ENCODE results near the gene LRRC23. TPM values are rescaled to one million over a fixed set of nuclear protein-coding genes. Genes with fewer than 3 reads are reported as not detected.

Gene LRRC23
- total and polyA plus RNA-seq, 9 of the 15 experiments (the other 6 are each of a cell fraction or from before 2014, with no cell fraction given), result 2.2 to 7.0 (median 3.0) TPM

GRCh38 chr12:6890789-6891645 is 13.6 kb upstream of the LRRC23 start (continued):
- TF ChIP-seq, protein P1, sequence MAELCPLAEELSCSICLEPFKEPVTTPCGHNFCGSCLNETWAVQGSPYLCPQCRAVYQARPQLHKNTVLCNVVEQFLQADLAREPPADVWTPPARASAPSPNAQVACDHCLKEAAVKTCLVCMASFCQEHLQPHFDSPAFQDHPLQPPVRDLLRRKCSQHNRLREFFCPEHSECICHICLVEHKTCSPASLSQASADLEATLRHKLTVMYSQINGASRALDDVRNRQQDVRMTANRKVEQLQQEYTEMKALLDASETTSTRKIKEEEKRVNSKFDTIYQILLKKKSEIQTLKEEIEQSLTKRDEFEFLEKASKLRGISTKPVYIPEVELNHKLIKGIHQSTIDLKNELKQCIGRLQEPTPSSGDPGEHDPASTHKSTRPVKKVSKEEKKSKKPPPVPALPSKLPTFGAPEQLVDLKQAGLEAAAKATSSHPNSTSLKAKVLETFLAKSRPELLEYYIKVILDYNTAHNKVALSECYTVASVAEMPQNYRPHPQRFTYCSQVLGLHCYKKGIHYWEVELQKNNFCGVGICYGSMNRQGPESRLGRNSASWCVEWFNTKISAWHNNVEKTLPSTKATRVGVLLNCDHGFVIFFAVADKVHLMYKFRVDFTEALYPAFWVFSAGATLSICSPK (IDR thresholded peaks at IDR 0.05; ENCODE audit: borderline replicate concordance), result no peak
- peak; percentile 3; the same call in 1 of the 2 replicates for TF ChIP-seq ELF1 (tag; IDR thresholded peaks at IDR 0.05)
- TF ChIP-seq, protein P2, sequence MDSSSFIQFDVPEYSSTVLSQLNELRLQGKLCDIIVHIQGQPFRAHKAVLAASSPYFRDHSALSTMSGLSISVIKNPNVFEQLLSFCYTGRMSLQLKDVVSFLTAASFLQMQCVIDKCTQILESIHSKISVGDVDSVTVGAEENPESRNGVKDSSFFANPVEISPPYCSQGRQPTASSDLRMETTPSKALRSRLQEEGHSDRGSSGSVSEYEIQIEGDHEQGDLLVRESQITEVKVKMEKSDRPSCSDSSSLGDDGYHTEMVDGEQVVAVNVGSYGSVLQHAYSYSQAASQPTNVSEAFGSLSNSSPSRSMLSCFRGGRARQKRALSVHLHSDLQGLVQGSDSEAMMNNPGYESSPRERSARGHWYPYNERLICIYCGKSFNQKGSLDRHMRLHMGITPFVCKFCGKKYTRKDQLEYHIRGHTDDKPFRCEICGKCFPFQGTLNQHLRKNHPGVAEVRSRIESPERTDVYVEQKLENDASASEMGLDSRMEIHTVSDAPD (CRISPR knock-in tag; IDR thresholded peaks at IDR 0.05), result no peak
- TF ChIP-seq THRAP3 (IDR thresholded peaks at IDR 0.05; ENCODE audit: borderline replicate concordance), result no peak
- TF ChIP-seq MTA1 (IDR thresholded peaks at IDR 0.05; ENCODE audit: borderline replicate concordance), result no peak
- no peak for TF ChIP-seq NR2F6 (CRISPR knock-in tag; IDR thresholded peaks at IDR 0.05)
- TF ChIP-seq ZNF311 (CRISPR knock-in tag; IDR thresholded peaks at IDR 0.05), result no peak; the same call in 1 of the 2 replicates
- TF ChIP-seq CBFA2T3 (IDR thresholded peaks at IDR 0.05), result peak; percentile 21; the same call in 1 of the 2 replicates
- TF ChIP-seq ATF4 (CRISPR knock-in tag; IDR thresholded peaks at IDR 0.05), result no peak
- TF ChIP-seq CCNT2 (IDR thresholded peaks at IDR 0.05; ENCODE audit: borderline replicate concordance, extremely low read depth, insufficient read length, low read depth, low read length), result peak; percentile 98
- TF ChIP-seq FOXM1 (IDR thresholded peaks at IDR 0.05; ENCODE audit: low read depth), result peak; percentile 64
- no peak for TF ChIP-seq FOXM1 (CRISPR knock-in tag; IDR thresholded peaks at IDR 0.05; ENCODE audit: low read depth)
- TF ChIP-seq SNRNP70 (optimal IDR thresholded peaks at IDR 0.05; ENCODE audit: low read depth, low read length), result no peak
- no peak for TF ChIP-seq ZNF165 (CRISPR knock-in tag; IDR thresholded peaks at IDR 0.05; ENCODE audit: borderline replicate concordance)
- peak; percentile 91 for TF ChIP-seq MAFK (IDR thresholded peaks at IDR 0.05; ENCODE audit: low read length)
- TF ChIP-seq SMARCB1 (IDR thresholded peaks at IDR 0.05; ENCODE audit: insufficient read length, low read depth), result no peak
- peak; percentile 74; the same call in 1 of the 2 replicates for TF ChIP-seq GATAD2B (IDR thresholded peaks at IDR 0.05; ENCODE audit: borderline replicate concordance)
- TF ChIP-seq HNRNPK (IDR thresholded peaks at IDR 0.05; ENCODE audit: low read depth, low read length, poor library complexity, severe bottlenecking), result no peak
- TF ChIP-seq GABPA (tag; conservative IDR thresholded peaks at IDR 0.05; ENCODE audit: low read depth), result peak; percentile 61
- TF ChIP-seq, protein P3, sequence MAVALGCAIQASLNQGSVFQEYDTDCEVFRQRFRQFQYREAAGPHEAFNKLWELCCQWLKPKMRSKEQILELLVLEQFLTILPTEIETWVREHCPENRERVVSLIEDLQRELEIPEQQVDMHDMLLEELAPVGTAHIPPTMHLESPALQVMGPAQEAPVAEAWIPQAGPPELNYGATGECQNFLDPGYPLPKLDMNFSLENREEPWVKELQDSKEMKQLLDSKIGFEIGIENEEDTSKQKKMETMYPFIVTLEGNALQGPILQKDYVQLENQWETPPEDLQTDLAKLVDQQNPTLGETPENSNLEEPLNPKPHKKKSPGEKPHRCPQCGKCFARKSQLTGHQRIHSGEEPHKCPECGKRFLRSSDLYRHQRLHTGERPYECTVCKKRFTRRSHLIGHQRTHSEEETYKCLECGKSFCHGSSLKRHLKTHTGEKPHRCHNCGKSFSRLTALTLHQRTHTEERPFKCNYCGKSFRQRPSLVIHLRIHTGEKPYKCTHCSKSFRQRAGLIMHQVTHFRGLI (CRISPR knock-in tag; IDR thresholded peaks at IDR 0.05), result no peak
